HG03039 (cell line): ENCODE measurements around the gene CD46.
"Not testable (repeated sequence)": the region's sequence is repeated elsewhere in the genome, so short reads cannot be mapped to it uniquely, and the experiment has no call there.

Experiments
- ATAC-seq: cut with Tn5 transposase; IDR thresholded peaks from one replicate; pipeline ENCODE4 v1.9.1; 2021; ENCODE audit warnings: mild to moderate bottlenecking, moderate library complexity; ENCODE audit not compliant: unreplicated experiment

The CD46 gene

GRCh38 chr1:207750631-207751305 is 1.1 kb upstream of the CD46 start:
- no peak for ATAC-seq

- ATAC-seq: not testable (repeated sequence)
These were observed 428 bp upstream of the CD46 start for GRCh38 chr1:207751463-207751789.

- ATAC-seq: peak; percentile 34
These were observed 673 bp downstream of the CD46 start for GRCh38 chr1:207752456-207752998.

- ATAC-seq: no peak
These were observed 1.8 kb downstream of the CD46 start for GRCh38 chr1:207753611-207754010.

GRCh38 chr1:207754011-207754410 is 2.2 kb downstream of the CD46 start:
- no peak for ATAC-seq

- no peak for ATAC-seq
These were observed 3.3 kb downstream of the CD46 start for GRCh38 chr1:207754974-207755700.

GRCh38 chr1:207755846-207756693 is 4.2 kb downstream of the CD46 start:
- no peak for ATAC-seq

- ATAC-seq: no peak
These were observed 10.8 kb downstream of the CD46 start for GRCh38 chr1:207762622-207763021.

- ATAC-seq: no peak
These were observed 11.2 kb downstream of the CD46 start for GRCh38 chr1:207763091-207763490.

GRCh38 chr1:207763972-207764371 is 12.1 kb downstream of the CD46 start:
- ATAC-seq: no peak

GRCh38 chr1:207766569-207766968 is 14.7 kb downstream of the CD46 start:
- no peak for ATAC-seq

- ATAC-seq: not testable (repeated sequence)
These were observed 18.7 kb downstream of the CD46 start for GRCh38 chr1:207770514-207770913.

GRCh38 chr1:207776045-207776444 is 24.2 kb downstream of the CD46 start:
- not testable (repeated sequence) for ATAC-seq

- not testable (repeated sequence) for ATAC-seq
These were observed 25.6 kb downstream of the CD46 start for GRCh38 chr1:207777412-207777811.

GRCh38 chr1:207779008-207779407 is 27.2 kb downstream of the CD46 start:
- ATAC-seq: no peak

GRCh38 chr1:207781312-207781711 is 29.5 kb downstream of the CD46 start:
- ATAC-seq: no peak

GRCh38 chr1:207787776-207788175 is 35.9 kb downstream of the CD46 start:
- no peak for ATAC-seq

- no peak for ATAC-seq
These were observed 37.5 kb downstream of the CD46 start for GRCh38 chr1:207789386-207789785.

GRCh38 chr1:207789792-207790787 is 38.2 kb downstream of the CD46 start:
- ATAC-seq: no peak

- no peak for ATAC-seq
These were observed 39.4 kb downstream of the CD46 start for GRCh38 chr1:207791290-207791689.
